Mammary epithelial cell (primary cell): ENCODE data around the gene PCDHA1.

Source experiments
- CTCF ChIP-seq, 2 donors: IDR thresholded peaks in 1 of 2; conservative IDR thresholded peaks in 1 of 2; 2 replicates each; pipeline ENCODE4 v1.5.1; 2011 to 2012; ENCODE audit warnings: inconsistent platforms in 2 of 2, low read length in 2 of 2, mild to moderate bottlenecking in 2 of 2, control low read depth in 1 of 2, low read depth in 1 of 2; ENCODE audit not compliant: insufficient read depth in 1 of 2; ENCODE audit errors: extremely low read depth in 1 of 2
- EZH2 ChIP-seq: IDR thresholded peaks from 2 replicates; pipeline ENCODE4 v1.6.1; 2012; ENCODE audit warnings: low read length, inconsistent platforms, borderline replicate concordance

GRCh38 chr5:140988608-140989007 lies 202.7 kb downstream of the PCDHA1 start:
- TF ChIP-seq CTCF (conservative IDR thresholded peaks at IDR 0.05 in 1 of 2, IDR thresholded peaks at IDR 0.05 in 1 of 2; ENCODE audit: extremely low read depth in 1 of 2, insufficient read depth in 1 of 2, low read depth in 1 of 2, low read length in 2 of 2) (no peak), EZH2 (no peak)
